GM06990 (cell line): ENCODE data around the gene BHLHE40.

ENCODE experiments used
- DNase-seq: peaks from one replicate; pipeline ENCODE4 v3.0.0-alpha.2; 2011; ENCODE audit not compliant: insufficient read length; ENCODE audit errors: extremely low read depth
- H3K27me3 ChIP-seq: replicated peaks from 2 replicates; pipeline ENCODE4 v1.6.0; 2011; ENCODE audit warnings: low read length; ENCODE audit not compliant: control insufficient read depth, insufficient read depth
- H3K36me3 ChIP-seq: 2 replicates; pipeline ENCODE4 v1.5.1; 2011; ENCODE audit warnings: low read length; ENCODE audit not compliant: control insufficient read depth, insufficient read depth
- H3K4me3 ChIP-seq: replicated peaks from 2 replicates; pipeline ENCODE4 v1.5.1; 2011; ENCODE audit warnings: low read depth, mild to moderate bottlenecking, control low read depth, low read length
- TF ChIP-seq, protein P1 (sequence below): IDR thresholded peaks from 2 replicates; pipeline ENCODE4 v1.5.1; 2011; ENCODE audit warnings: low read length, control low read depth, mild to moderate bottlenecking, inconsistent platforms; ENCODE audit not compliant: insufficient read depth, poor library complexity, severe bottlenecking

The BHLHE40 gene

DNA sequence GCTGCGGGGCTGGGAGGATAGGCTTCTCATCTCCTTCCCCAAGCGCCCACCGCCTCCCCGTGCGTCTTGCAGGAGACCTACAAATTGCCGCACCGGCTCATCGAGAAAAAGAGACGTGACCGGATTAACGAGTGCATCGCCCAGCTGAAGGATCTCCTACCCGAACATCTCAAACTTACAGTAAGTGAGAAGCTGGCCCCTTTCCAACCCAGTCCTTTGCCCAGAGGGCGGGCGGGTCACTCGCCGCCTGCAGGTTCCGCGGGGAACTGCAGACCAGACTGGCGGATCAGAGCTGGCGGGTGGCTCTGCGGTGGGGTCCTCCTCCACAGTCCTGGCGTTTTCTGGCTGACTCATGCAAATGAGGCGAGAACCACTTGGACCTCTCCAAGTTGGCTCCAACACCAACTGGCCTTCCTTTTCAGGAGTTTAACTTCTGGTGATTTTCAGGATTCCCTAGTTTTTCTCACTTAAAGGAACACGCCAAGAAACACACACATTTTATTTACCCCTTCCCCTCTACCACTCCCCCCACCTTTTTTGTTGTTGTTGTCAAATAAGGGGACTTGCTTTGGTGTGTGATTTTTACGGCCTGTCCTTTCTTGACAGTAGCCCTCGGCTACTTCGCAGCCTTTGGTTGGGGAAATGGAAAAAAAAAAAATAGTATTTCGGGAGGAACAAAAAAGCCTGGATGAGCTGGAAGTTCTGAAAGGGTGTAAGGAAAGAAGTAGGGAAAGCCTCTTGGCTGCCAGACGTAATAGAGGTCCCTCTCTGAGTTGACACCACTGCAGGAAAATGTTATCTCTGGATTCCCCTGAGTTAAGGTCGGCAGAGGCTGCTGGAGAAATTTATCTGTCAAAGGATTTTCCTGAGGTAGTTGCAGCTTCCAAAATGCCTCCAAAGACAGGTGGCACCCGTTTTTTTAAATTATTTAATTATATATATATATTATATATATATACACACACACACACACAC, 1.3 kb downstream of the BHLHE40 start:
- H3K4me3 ChIP-seq: peak overlapping the region; percentile 96
- peaks cover 9% of the 10 kb centered on the region for H3K36me3 ChIP-seq
- H3K27me3 ChIP-seq: no peaks in the 10 kb centered on the region
- DNase-seq: peak; percentile 92
- TF ChIP-seq, protein P1, sequence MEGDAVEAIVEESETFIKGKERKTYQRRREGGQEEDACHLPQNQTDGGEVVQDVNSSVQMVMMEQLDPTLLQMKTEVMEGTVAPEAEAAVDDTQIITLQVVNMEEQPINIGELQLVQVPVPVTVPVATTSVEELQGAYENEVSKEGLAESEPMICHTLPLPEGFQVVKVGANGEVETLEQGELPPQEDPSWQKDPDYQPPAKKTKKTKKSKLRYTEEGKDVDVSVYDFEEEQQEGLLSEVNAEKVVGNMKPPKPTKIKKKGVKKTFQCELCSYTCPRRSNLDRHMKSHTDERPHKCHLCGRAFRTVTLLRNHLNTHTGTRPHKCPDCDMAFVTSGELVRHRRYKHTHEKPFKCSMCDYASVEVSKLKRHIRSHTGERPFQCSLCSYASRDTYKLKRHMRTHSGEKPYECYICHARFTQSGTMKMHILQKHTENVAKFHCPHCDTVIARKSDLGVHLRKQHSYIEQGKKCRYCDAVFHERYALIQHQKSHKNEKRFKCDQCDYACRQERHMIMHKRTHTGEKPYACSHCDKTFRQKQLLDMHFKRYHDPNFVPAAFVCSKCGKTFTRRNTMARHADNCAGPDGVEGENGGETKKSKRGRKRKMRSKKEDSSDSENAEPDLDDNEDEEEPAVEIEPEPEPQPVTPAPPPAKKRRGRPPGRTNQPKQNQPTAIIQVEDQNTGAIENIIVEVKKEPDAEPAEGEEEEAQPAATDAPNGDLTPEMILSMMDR: peak; percentile 99

DNA sequence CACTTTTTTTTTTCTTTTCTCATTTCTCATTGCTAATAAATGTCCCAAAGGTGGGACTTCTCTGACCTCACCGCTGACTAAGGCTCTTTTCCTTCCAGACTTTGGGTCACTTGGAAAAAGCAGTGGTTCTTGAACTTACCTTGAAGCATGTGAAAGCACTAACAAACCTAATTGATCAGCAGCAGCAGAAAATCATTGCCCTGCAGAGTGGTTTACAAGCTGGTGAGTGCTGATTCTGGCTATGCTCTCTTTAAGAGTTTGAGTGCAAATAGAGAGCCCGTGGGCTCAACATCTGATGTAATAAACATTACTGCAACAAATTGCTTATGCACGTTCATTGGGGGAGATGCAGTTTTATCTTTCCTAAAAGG, 2.0 kb downstream of the BHLHE40 start:
- Histone ChIP-seq H3K4me3 (peak overlapping the region; percentile 96), H3K27me3 (no peaks in the 10 kb centered on the region), H3K36me3 (peaks cover 9% of the 10 kb centered on the region)
- no peak for DNase-seq
- TF ChIP-seq, protein P1: no peak

DNA sequence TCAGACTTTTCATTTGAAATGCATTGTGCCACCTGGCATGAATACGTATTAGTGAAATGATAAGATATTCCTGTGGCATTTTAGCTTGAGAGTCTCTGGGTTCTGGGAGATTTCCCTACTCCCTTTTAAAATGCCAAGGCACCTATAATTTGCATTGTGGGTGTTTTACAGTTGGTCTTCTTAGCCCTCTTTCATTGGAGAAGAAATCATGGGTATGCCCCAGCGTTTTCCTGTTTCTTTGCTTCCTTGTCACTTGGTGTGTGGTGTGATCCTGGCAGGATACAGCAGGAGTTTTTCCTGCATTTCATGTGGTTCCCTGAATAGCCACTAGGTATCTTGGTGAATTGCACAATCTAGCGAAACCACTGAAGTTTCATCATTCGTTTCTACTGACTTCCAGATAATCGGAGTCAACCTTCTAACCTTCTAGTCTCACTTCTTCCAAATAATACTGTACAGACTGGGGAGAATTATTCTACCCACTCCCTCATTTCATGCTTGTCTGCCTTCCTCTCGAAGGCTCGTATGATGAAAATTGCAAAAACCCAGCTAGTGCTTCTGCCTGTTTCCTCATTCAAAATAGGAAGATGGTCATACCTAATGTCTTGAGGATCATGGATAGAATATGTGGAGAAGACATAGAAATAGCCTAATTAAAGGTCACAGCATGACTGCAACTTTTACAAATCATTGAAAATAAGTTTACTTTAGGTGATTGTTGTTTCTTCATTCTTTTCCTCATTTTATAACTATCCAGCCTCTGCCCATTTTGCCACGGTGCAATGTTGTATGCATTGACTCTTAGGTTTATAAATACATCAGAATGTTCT, 2.6 kb downstream of the BHLHE40 start:
- Histone ChIP-seq H3K4me3 (peak overlapping the region; percentile 96), H3K27me3 (no peaks in the 10 kb centered on the region), H3K36me3 (peaks cover 9% of the 10 kb centered on the region)
- no peak for DNase-seq
- TF ChIP-seq, protein P1: no peak

DNA sequence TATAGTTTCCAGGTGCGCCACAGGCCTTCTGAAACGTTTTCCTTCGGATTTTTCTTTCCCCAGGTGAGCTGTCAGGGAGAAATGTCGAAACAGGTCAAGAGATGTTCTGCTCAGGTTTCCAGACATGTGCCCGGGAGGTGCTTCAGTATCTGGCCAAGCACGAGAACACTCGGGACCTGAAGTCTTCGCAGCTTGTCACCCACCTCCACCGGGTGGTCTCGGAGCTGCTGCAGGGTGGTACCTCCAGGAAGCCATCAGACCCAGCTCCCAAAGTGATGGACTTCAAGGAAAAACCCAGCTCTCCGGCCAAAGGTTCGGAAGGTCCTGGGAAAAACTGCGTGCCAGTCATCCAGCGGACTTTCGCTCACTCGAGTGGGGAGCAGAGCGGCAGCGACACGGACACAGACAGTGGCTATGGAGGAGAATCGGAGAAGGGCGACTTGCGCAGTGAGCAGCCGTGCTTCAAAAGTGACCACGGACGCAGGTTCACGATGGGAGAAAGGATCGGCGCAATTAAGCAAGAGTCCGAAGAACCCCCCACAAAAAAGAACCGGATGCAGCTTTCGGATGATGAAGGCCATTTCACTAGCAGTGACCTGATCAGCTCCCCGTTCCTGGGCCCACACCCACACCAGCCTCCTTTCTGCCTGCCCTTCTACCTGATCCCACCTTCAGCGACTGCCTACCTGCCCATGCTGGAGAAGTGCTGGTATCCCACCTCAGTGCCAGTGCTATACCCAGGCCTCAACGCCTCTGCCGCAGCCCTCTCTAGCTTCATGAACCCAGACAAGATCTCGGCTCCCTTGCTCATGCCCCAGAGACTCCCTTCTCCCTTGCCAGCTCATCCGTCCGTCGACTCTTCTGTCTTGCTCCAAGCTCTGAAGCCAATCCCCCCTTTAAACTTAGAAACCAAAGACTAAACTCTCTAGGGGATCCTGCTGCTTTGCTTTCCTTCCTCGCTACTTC, 3.8 kb downstream of the BHLHE40 start:
- TF ChIP-seq, protein P1: no peak
- no peak for DNase-seq
- Histone ChIP-seq H3K27me3 (no peaks in the 10 kb centered on the region), H3K36me3 (peaks cover 9% of the 10 kb centered on the region), H3K4me3 (peak overlapping the region; percentile 96)
